GM13977 (cell line): Measurements from ENCODE around the gene PARD3.
"Not testable (repeated sequence)": the region's sequence is repeated elsewhere in the genome, so short reads cannot be mapped to it uniquely, and the experiment has no call there.

Experiments used
- DNase-seq: peaks from one replicate; pipeline ENCODE4 v3.0.0; 2012; ENCODE audit warnings: low spot score
- in situ Hi-C: fragments of 300-500 bp; cut with MboI; formaldehyde crosslinking; loops from one replicate; pipeline ENCODE4 v1.12.0; 2022; ENCODE audit warnings: low sequenced_read_pairs, low pct_unique_long_range_greater_than_20kb, mixed read lengths, inconsistent platforms; ENCODE audit not compliant: unreplicated experiment
- TF ChIP-seq, protein P1 (sequence below): IDR thresholded peaks from 2 replicates; pipeline ENCODE4 v1.5.1; 2012; ENCODE audit warnings: mild to moderate bottlenecking, control low read depth; ENCODE audit not compliant: insufficient read depth; ENCODE audit errors: extremely low read depth, missing control alignments

Gene PARD3

DNA sequence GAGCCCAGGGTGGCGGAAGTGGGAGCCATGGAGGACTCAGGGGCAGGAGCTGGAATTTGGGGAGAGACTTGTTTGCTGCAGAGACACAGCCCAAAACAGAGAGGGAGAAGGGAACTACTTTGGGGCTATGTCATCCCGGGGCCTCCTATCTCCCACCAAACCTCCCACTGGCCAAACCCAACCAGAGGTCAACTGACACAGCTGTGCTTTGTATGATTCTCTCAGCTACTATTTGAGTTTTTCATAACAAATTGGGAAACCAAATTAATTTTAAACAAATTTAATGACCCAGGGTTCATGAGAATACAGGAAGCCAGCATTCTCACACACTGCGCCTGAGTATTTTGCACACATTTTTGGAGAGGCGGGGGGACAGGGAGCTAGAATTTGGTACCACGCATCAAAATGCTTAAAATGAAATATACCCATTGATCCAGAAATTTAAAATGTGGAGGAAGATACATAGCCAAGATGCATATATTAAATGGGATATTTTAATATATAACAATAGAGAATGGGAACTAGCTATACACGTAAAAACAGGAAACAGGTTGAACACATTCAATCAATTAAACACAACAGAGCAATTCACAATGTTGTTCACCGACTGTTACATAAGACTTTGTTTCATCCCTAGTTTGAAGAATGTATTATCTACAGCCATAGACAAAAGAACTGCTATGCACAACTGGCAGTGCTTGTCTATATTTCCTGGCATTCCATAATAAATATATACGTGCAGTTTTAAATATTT, 105.3 kb downstream of the PARD3 start:
- TF ChIP-seq, protein P1, sequence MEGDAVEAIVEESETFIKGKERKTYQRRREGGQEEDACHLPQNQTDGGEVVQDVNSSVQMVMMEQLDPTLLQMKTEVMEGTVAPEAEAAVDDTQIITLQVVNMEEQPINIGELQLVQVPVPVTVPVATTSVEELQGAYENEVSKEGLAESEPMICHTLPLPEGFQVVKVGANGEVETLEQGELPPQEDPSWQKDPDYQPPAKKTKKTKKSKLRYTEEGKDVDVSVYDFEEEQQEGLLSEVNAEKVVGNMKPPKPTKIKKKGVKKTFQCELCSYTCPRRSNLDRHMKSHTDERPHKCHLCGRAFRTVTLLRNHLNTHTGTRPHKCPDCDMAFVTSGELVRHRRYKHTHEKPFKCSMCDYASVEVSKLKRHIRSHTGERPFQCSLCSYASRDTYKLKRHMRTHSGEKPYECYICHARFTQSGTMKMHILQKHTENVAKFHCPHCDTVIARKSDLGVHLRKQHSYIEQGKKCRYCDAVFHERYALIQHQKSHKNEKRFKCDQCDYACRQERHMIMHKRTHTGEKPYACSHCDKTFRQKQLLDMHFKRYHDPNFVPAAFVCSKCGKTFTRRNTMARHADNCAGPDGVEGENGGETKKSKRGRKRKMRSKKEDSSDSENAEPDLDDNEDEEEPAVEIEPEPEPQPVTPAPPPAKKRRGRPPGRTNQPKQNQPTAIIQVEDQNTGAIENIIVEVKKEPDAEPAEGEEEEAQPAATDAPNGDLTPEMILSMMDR: no peak
- no peak for DNase-seq
- in situ Hi-C loops: no loop called here

DNA sequence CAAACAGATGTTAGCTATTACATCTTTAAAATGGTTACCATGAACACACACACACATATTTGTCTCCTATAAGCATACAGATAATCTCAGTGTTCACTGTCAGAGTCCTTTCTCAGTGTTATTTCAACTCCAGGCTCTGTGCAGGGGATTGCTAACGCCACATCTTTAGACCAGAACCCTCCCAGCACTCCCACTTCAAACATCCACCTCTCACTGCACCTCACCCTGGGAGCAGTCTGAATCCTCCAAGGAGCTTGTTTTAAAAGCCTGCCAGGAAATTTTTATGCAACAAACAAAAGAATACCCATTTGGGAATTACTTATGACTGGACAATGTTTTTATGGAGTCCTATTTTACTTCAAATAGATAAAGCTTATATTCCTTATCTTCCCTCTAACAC, 107.4 kb downstream of the PARD3 start:
- no peak for DNase-seq
- in situ Hi-C loops: no loop called here
- TF ChIP-seq, protein P1: no peak

DNA sequence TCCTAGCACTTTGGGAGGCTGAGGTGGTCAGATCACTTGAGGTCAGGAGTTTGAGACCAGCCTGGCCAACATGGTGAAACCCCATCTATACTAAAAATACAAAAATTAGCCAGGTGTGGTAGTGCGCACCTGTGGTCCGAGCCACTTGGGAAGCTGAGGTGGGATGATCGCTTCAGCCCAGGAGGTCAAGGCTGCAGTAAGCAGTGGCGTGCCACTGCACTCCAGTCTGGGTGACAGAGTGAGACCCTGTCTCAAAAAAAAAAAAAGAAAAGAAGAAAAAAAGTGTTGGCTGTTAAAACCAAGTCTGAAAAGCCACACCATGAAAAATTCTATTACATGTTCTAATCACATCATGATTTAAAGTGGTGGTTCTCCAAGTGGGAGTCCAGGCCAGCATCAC, 108.1 kb downstream of the PARD3 start:
- DNase-seq, in situ Hi-C loops: not testable (repeated sequence)

DNA sequence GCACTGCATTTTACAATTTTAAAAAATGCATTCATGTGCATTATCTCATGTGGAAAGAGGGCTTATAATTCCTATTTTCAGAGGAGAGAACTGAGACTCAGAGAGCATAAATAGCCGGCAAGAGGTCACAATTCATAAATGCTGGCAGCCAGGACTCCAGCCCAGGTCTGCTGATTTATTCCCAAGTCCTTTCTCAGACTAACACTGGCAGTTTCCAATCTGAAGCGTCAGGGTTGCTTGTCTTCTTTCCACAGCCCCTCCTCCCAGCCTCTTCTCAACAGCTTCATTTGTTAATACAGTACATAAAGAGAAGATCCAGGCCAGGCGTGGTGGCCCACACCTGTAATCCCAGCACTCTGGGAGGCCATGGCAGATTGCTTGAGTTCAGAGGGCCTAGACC, 108.9 kb downstream of the PARD3 start:
- TF ChIP-seq, protein P1: no peak
- in situ Hi-C loops: no loop called here
- no peak for DNase-seq

DNA sequence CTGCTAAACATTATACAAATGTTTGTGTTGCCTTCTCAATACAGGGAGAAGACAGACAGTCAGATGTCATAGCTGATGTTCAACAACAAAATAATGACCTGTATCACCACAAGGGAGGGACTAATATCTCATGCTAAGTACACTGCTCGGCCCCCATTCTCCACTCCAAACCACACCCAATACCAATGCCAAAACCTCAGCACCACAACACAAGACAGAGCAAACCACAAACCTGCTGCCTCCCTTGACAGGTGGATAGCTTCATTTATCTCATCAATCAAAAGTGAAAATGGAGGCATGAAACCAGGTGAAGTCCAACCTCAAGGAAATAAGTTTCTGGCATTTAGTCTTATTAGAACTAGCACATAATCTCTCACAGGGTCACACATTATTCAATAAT, 109.5 kb downstream of the PARD3 start:
- no peak for DNase-seq
- TF ChIP-seq, protein P1: no peak
- in situ Hi-C loops: no loop called here

DNA sequence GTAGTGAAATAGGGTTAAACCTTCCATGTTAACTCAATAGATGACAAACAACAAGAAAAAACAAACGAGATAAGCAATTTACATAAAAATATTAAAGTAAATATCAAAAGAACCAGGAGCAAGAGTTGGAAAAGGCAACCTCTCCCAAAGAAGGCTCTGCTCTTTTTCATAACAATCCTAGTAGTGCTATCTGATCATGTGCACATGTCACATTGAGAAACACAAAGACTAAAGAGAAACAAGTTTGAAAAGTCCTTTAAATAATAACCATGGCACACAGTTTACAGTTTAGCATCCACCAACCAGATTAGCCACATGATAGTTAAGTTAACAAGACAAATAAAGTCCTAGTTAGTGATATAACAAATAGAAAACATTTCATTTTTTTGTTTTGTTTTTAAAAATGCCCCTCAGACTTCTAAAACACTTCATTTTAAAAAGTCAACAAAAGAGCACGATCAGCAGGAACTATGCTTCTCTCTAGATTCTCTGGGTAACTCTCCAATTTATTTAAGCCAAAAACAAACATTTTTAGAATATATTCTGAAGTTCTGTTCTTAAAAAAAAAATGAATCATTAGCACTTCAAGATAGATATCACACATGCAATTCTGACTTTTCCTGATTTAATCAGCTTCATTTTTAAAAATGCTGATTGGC, 110.4 kb downstream of the PARD3 start:
- in situ Hi-C loops: no loop called here
- TF ChIP-seq, protein P1: no peak

DNA sequence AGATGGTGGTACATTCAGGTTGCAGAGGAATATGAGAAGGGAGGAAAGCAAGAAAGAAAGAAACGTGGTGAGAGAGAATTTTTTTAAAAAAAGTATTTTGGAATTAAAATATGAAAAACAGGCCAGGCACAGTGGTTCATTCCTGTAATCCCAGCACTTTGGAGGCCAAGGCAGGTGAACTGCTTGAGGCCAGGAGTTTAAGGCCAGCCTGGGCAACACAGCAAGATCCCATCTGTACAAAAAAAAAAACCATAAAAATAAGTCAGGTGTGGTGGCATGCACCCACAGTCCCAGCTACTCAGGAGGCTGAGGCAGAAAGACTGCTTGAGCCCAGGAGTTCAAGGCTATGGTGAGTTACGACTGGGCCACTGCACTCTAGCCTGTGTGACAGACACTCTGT, 112.1 kb downstream of the PARD3 start:
- no peak for DNase-seq

More for the DNA sequence above, 110.4 kb downstream of the PARD3 start:
- no peak for DNase-seq

More for the DNA sequence above, 112.1 kb downstream of the PARD3 start:
- in situ Hi-C loops: no loop called here
- TF ChIP-seq, protein P1: no peak
